Testis (tissue), 2 donors: ENCODE data around the gene RBBP8NL.

Experiments
- POLR2A ChIP-seq: fragments of 450-650 bp; IDR thresholded peaks from one replicate; pipeline ENCODE4 v1.6.1; 2017; ENCODE audit warnings: antibody characterized with exemption, mild to moderate bottlenecking, moderate library complexity
- TF ChIP-seq, protein P1 (sequence below), 3 experiments: fragments of 450-650 bp in 2 of 3; fragments of 200-600 bp in 1 of 3; sonication (generic) in 1 of 3; IDR thresholded peaks; one replicate each; pipeline ENCODE4 v1.5.1; 2016 to 2019; ENCODE audit warnings: antibody characterized with exemption in 3 of 3, mild to moderate bottlenecking in 2 of 3, moderate library complexity in 1 of 3

DNA sequence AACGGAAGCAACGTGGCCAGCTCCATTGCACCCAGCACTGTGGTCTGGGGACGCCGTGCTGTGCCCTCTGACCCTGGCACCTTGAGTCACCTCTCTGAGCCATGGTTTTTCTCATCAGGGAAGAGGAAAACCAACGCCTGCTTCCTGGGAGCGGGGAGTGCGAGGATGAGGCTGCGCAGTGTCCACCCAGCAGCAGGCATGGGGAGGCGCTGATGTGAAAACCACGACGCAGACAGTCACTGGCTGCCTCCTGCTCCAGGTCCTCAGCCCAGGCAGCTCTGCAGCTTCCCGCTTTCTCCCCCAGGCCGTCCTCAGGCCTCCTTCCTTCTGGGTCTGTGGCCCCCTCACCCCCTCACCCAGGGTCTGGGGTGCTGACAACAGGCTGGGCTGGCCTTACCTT lies 34.5 kb upstream of the RBBP8NL start:
- TF ChIP-seq, protein P1, sequence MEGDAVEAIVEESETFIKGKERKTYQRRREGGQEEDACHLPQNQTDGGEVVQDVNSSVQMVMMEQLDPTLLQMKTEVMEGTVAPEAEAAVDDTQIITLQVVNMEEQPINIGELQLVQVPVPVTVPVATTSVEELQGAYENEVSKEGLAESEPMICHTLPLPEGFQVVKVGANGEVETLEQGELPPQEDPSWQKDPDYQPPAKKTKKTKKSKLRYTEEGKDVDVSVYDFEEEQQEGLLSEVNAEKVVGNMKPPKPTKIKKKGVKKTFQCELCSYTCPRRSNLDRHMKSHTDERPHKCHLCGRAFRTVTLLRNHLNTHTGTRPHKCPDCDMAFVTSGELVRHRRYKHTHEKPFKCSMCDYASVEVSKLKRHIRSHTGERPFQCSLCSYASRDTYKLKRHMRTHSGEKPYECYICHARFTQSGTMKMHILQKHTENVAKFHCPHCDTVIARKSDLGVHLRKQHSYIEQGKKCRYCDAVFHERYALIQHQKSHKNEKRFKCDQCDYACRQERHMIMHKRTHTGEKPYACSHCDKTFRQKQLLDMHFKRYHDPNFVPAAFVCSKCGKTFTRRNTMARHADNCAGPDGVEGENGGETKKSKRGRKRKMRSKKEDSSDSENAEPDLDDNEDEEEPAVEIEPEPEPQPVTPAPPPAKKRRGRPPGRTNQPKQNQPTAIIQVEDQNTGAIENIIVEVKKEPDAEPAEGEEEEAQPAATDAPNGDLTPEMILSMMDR (IDR thresholded peaks at IDR 0.05): no peak
- no peak for TF ChIP-seq POLR2A
